Colon (tissue), 2 donors: ENCODE data around the gene PSPN.

ENCODE experiments used
- FAIRE-seq: peaks from 2 replicates; lab custom pipeline; 2012; peaks lifted over from hg19 to GRCh38; lab: Jason Lieb, UNC
- donor health status: control.
- donor health status: control.

The PSPN gene

GRCh38 chr19:6325614-6326013 is 50.1 kb downstream of the PSPN start:
- FAIRE-seq = no peak
